HepG2 (cell line): ENCODE data around the gene RARA. TPM values are rescaled to one million over a fixed set of nuclear protein-coding genes. Genes with fewer than 3 reads are reported as not detected.

ENCODE experiments used
- DZIP1 ChIP-seq: sonication (generic); formaldehyde crosslinking; IDR thresholded peaks from 2 replicates; pipeline ENCODE4 v1.5.0; 2020; ENCODE audit warnings: mild to moderate bottlenecking, missing genetic modification reagents
- ETV5 ChIP-seq: IDR thresholded peaks from 2 replicates; pipeline ENCODE4 v1.6.1; 2018; ENCODE audit warnings: missing biosample characterization, missing genetic modification reagents, inconsistent platforms, borderline replicate concordance
- EZH2 ChIP-seq: conservative IDR thresholded peaks from 2 replicates; pipeline ENCODE4 v1.6.1; 2012; ENCODE audit warnings: mild to moderate bottlenecking, low read depth, low read length, moderate library complexity
- GPBP1L1 ChIP-seq: sonication (generic); formaldehyde crosslinking; IDR thresholded peaks from 2 replicates; pipeline ENCODE4 v1.5.0; 2020; ENCODE audit warnings: mild to moderate bottlenecking, missing genetic modification reagents
- HMG20B ChIP-seq: conservative IDR thresholded peaks from 2 replicates; pipeline ENCODE4 v1.6.1; 2016; ENCODE audit warnings: missing genetic modification reagents, missing compliant biosample characterization
- JARID2 ChIP-seq: sonication (generic); formaldehyde crosslinking; IDR thresholded peaks from 2 replicates; pipeline ENCODE4 v1.8.1; 2023; ENCODE audit warnings: missing genetic modification reagents, inconsistent platforms; ENCODE audit not compliant: insufficient replicate concordance
- MLXIP ChIP-seq: sonication (generic); formaldehyde crosslinking; IDR thresholded peaks from 2 replicates; pipeline ENCODE4 v1.9.0; 2021; ENCODE audit warnings: missing genetic modification reagents, borderline replicate concordance
- RARG ChIP-seq: sonication (generic); formaldehyde crosslinking; IDR thresholded peaks from 2 replicates; pipeline ENCODE4 v1.4.0; 2020; ENCODE audit warnings: low read depth, mild to moderate bottlenecking, missing genetic modification reagents
- ZBTB25 ChIP-seq: IDR thresholded peaks from 2 replicates; pipeline ENCODE4 v1.6.1; 2018; ENCODE audit warnings: missing genetic modification reagents
- ZNF142 ChIP-seq: sonication (generic); formaldehyde crosslinking; IDR thresholded peaks from 2 replicates; pipeline ENCODE4 v1.4.0; 2020; ENCODE audit warnings: missing genetic modification reagents
- ZNF414 ChIP-seq: sonication (generic); formaldehyde crosslinking; IDR thresholded peaks from 2 replicates; pipeline ENCODE4 v1.5.0; 2020; ENCODE audit warnings: missing genetic modification reagents
- ZNF75D ChIP-seq: sonication (generic); formaldehyde crosslinking; IDR thresholded peaks from 2 replicates; pipeline ENCODE4 v1.8.1; 2023; ENCODE audit warnings: missing genetic modification reagents, mild to moderate bottlenecking, borderline replicate concordance
- ZZZ3 ChIP-seq: sonication (generic); formaldehyde crosslinking; IDR thresholded peaks from 2 replicates; pipeline ENCODE4 v1.4.0; 2020; ENCODE audit warnings: missing genetic modification reagents, mild to moderate bottlenecking, borderline replicate concordance
- polyA plus RNA-seq, 8 experiments: library from polyadenylated mRNA; depleted of rRNA in 3 of 8; stranded (reverse) in 7 of 8; unstranded in 1 of 8; fragments of >200 nt; fragmentation: Illumina TruSeq in 4 of 8; extraction: Trizol in 4 of 8; gene quantifications; 2 replicates each; pipeline versions ENCODE4 v1.2.1 to v1.2.3, GENCODE V29; 2011 to 2016; ENCODE audit warnings: low read depth in 4 of 8, missing spikeins in 1 of 8, mixed read lengths in 1 of 8; ENCODE audit not compliant: insufficient read depth in 1 of 8
- total RNA-seq, 5 experiments: library from RNA; depleted of rRNA; stranded (reverse); fragments of >200 nt; fragmentation: Illumina TruSeq; extraction: Trizol; gene quantifications; 2 replicates each; pipeline ENCODE4 v1.2.3, GENCODE V29; 2016; ENCODE audit warnings: low read depth in 1 of 5

The RARA gene
- total and polyA plus RNA-seq, 2 of the 13 experiments (the other 11 are each of a cell fraction or from before 2014, with no cell fraction given): 6.4 to 8.6 TPM

GRCh38 chr17:40341808-40342503 lies 33.0 kb downstream of the RARA start (continued):
- TF ChIP-seq ZNF414 (CRISPR knock-in tag) (peak; percentile 16; the same call in 1 of the 2 replicates), DZIP1 (CRISPR knock-in tag) (no peak), EZH2 (no peak), MLXIP (CRISPR knock-in tag) (no peak), ETV5 (CRISPR knock-in tag) (peak; percentile 57; the same call in 1 of the 2 replicates), RARG (CRISPR knock-in tag) (no peak), GPBP1L1 (CRISPR knock-in tag) (no peak), ZZZ3 (0 out of 2 replicates have a peak, but pooled peaks have one; percentile 1), ZNF75D (no peak), JARID2 (CRISPR knock-in tag) (no peak), HMG20B (no peak), ZNF142 (CRISPR knock-in tag) (no peak), ZBTB25 (CRISPR knock-in tag) (no peak)
